ENCODE measurements around the gene KIF6. TPM values are rescaled to one million over a fixed set of nuclear protein-coding genes. Genes with fewer than 3 reads are reported as not detected.

The KIF6 gene
- total RNA-seq, 1 donor from 2014 or later = not detected

- intact Hi-C loops (cut with DNase I) = no loop called here
- no peaks in the 10 kb centered on the region for H3K36me3 ChIP-seq
- H3K4me3 ChIP-seq = no peak overlapping the region
- H3K27me3 ChIP-seq = no peaks in the 10 kb centered on the region
- no peak for DNase-seq (ENCODE audit: extremely low spot score in 2 of 2)
- no peaks in the 10 kb centered on the region for H3K4me1 ChIP-seq
- TF ChIP-seq CTCF (IDR thresholded peaks at IDR 0.05) = no peak
- TF ChIP-seq POLR2A (IDR thresholded peaks at IDR 0.05) = no peak
- no peak for TF ChIP-seq POLR2AphosphoS5 (IDR thresholded peaks at IDR 0.05; ENCODE audit: insufficient read depth in 1 of 2, low read depth in 1 of 2)
- no peaks in the 10 kb centered on the region for H3K9me3 ChIP-seq
- no peak overlapping the region for H3K27ac ChIP-seq
Observed at GRCh38 chr6:39646751-39647420, 78.3 kb downstream of the KIF6 start.

GRCh38 chr6:39642270-39642669 is 82.9 kb downstream of the KIF6 start:
- intact Hi-C loops (cut with DNase I) = no loop called here
- Histone ChIP-seq H3K4me3 (no peak overlapping the region), H3K4me1 (no peaks in the 10 kb centered on the region), H3K36me3 (no peaks in the 10 kb centered on the region), H3K9me3 (no peaks in the 10 kb centered on the region), H3K27ac (no peak overlapping the region), H3K27me3 (no peaks in the 10 kb centered on the region)
- no peak for TF ChIP-seq CTCF (IDR thresholded peaks at IDR 0.05)
- no peak for TF ChIP-seq POLR2A (IDR thresholded peaks at IDR 0.05)
- no peak for TF ChIP-seq POLR2AphosphoS5 (IDR thresholded peaks at IDR 0.05; ENCODE audit: insufficient read depth in 1 of 2, low read depth in 1 of 2)
- DNase-seq (ENCODE audit: extremely low spot score in 2 of 2) = no peak

GRCh38 chr6:39638126-39638822 is 86.9 kb downstream of the KIF6 start:
- Histone ChIP-seq H3K4me1 (no peaks in the 10 kb centered on the region), H3K9me3 (no peaks in the 10 kb centered on the region), H3K4me3 (no peak overlapping the region), H3K27me3 (no peaks in the 10 kb centered on the region), H3K27ac (no peak overlapping the region), H3K36me3 (no peaks in the 10 kb centered on the region)
- no peak for TF ChIP-seq CTCF (IDR thresholded peaks at IDR 0.05)
- TF ChIP-seq POLR2A (IDR thresholded peaks at IDR 0.05) = no peak
- no peak for TF ChIP-seq POLR2AphosphoS5 (IDR thresholded peaks at IDR 0.05; ENCODE audit: insufficient read depth in 1 of 2, low read depth in 1 of 2)
- intact Hi-C loops (cut with DNase I) = no loop called here
- DNase-seq (ENCODE audit: extremely low spot score in 2 of 2) = no peak

GRCh38 chr6:39634646-39635341 is 90.4 kb downstream of the KIF6 start:
- Histone ChIP-seq H3K27me3 (no peaks in the 10 kb centered on the region), H3K4me1 (no peaks in the 10 kb centered on the region), H3K9me3 (no peaks in the 10 kb centered on the region), H3K36me3 (no peaks in the 10 kb centered on the region), H3K4me3 (no peak overlapping the region), H3K27ac (no peak overlapping the region)
- DNase-seq (ENCODE audit: extremely low spot score in 2 of 2) = no peak
- intact Hi-C loops (cut with DNase I) = no loop called here
- TF ChIP-seq POLR2A (IDR thresholded peaks at IDR 0.05) (no peak), POLR2AphosphoS5 (IDR thresholded peaks at IDR 0.05; ENCODE audit: insufficient read depth in 1 of 2, low read depth in 1 of 2) (no peak), CTCF (IDR thresholded peaks at IDR 0.05) (no peak)
